IMR-90 (cell line): ENCODE results near the gene PRKCB. TPM values are rescaled to one million over a fixed set of nuclear protein-coding genes. Genes with fewer than 3 reads are reported as not detected.

Source experiments
- ATAC-seq: fragments of 200-7000 bp; cut with Tn5 transposase; 2 replicates; pipeline ENCODE4 v1.9.1; 2020; ENCODE audit warnings: low read depth, mild to moderate bottlenecking, moderate library complexity
- BruUV-seq: library from RNA; stranded (reverse); fragments of 400-500 nt; replicated peaks from 2 replicates; lab custom pipeline; 2021; lab: Mats Ljungman, UMichigan
- CTCF ChIA-PET: fragments of 300-600 bp; formaldehyde crosslinking; extraction: SDS; loops from one replicate; lab custom pipeline; 2021; ENCODE audit warnings: antibody characterized with exemption; lab: Yijun Ruan, JAX
- POLR2A ChIA-PET: fragments of 300-600 bp; sonication (Branson Sonifier 250); formaldehyde crosslinking; loops from one replicate; lab custom pipeline; 2022; ENCODE audit warnings: antibody characterized with exemption; ENCODE audit not compliant: unreplicated experiment; lab: Charles Lee
- DNase-seq: peaks from one replicate; pipeline ENCODE4 v3.0.0; 2013
- H2AFZ ChIP-seq: replicated peaks from 2 replicates; pipeline ENCODE3; 2013; ENCODE audit warnings: low read length, mild to moderate bottlenecking; ENCODE audit not compliant: poor library complexity
- H2AK5ac ChIP-seq: 2 replicates; pipeline ENCODE4 v1.6.1; 2013; ENCODE audit warnings: low read depth, low read length, inconsistent platforms
- H2AK9ac ChIP-seq: replicated peaks from 2 replicates; pipeline ENCODE3; 2013; ENCODE audit warnings: mild to moderate bottlenecking, low read depth, low read length, moderate library complexity; ENCODE audit not compliant: poor library complexity
- H2BK120ac ChIP-seq: 2 replicates; pipeline ENCODE4 v1.6.1; 2013; ENCODE audit warnings: low read depth, low read length, inconsistent platforms
- H2BK15ac ChIP-seq: 3 replicates; pipeline ENCODE4 v1.6.1; 2013; ENCODE audit warnings: low read depth, low read length, inconsistent platforms
- H2BK20ac ChIP-seq: 2 replicates; pipeline ENCODE4 v1.6.1; 2013; ENCODE audit warnings: low read depth, mild to moderate bottlenecking, inconsistent platforms, low read length, moderate library complexity
- H2BK5ac ChIP-seq: 2 replicates; pipeline ENCODE4 v1.6.1; 2013; ENCODE audit warnings: mild to moderate bottlenecking, low read depth, low read length, inconsistent platforms; ENCODE audit not compliant: poor library complexity, severe bottlenecking
- H3K14ac ChIP-seq: replicated peaks from 2 replicates; pipeline ENCODE4 v1.6.1; 2013; ENCODE audit warnings: low read depth, low read length, inconsistent platforms
- H3K18ac ChIP-seq: 2 replicates; pipeline ENCODE4 v1.6.1; 2013; ENCODE audit warnings: low read depth, low read length, control low read depth
- H3K23ac ChIP-seq: 2 replicates; pipeline ENCODE4 v1.6.1; 2013; ENCODE audit warnings: low read depth, low read length, inconsistent platforms
- H3K27ac ChIP-seq: 2 replicates; pipeline ENCODE4 v1.5.1; 2013; ENCODE audit warnings: mild to moderate bottlenecking, control low read depth, low read length; ENCODE audit not compliant: insufficient read depth
- H3K27me3 ChIP-seq: 2 replicates; pipeline ENCODE4 v1.6.1; 2013; ENCODE audit warnings: low read length; ENCODE audit not compliant: control insufficient read depth, insufficient read depth
- H3K36me3 ChIP-seq: 2 replicates; pipeline ENCODE4 v1.6.1; 2013; ENCODE audit warnings: low read length, mixed read lengths; ENCODE audit not compliant: control insufficient read depth, insufficient read depth
- H3K4ac ChIP-seq: 2 replicates; pipeline ENCODE4 v1.6.1; 2013; ENCODE audit warnings: low read depth, low read length, inconsistent platforms
- H3K4me1 ChIP-seq: 2 replicates; pipeline ENCODE4 v1.6.1; 2013; ENCODE audit warnings: low read length, mixed read lengths; ENCODE audit not compliant: control insufficient read depth, insufficient read depth
- H3K4me2 ChIP-seq: 2 replicates; pipeline ENCODE4 v1.6.1; 2013; ENCODE audit warnings: low read depth, mild to moderate bottlenecking, control low read depth, low read length, moderate library complexity
- H3K4me3 ChIP-seq: 2 replicates; pipeline ENCODE4 v1.5.1; 2013; ENCODE audit warnings: low read depth, mild to moderate bottlenecking, control low read depth, low read length, moderate library complexity; ENCODE audit not compliant: insufficient read depth
- H3K56ac ChIP-seq: 2 replicates; pipeline ENCODE4 v1.6.1; 2013; ENCODE audit warnings: low read length, inconsistent platforms; ENCODE audit not compliant: insufficient read depth; ENCODE audit errors: extremely low read depth
- H3K79me1 ChIP-seq, 2 experiments: 2 replicates each; pipeline ENCODE4 v1.6.1; 2013; ENCODE audit warnings: low read length in 2 of 2, inconsistent platforms in 1 of 2, low read depth in 1 of 2
- H3K9ac ChIP-seq: 2 replicates; pipeline ENCODE4 v1.6.1; 2013; ENCODE audit warnings: low read depth, low read length, control low read depth
- H3K9me1 ChIP-seq: 2 replicates; pipeline ENCODE4 v1.6.1; 2013; ENCODE audit warnings: low read length, inconsistent platforms; ENCODE audit not compliant: insufficient read depth
- H3K9me3 ChIP-seq: 2 replicates; pipeline ENCODE4 v1.6.1; 2013; ENCODE audit warnings: low read length; ENCODE audit not compliant: control insufficient read depth, insufficient read depth
- H4K20me1 ChIP-seq: 2 replicates; pipeline ENCODE4 v1.6.1; 2013; ENCODE audit warnings: low read length, inconsistent platforms; ENCODE audit not compliant: insufficient read depth
- H4K5ac ChIP-seq: 2 replicates; pipeline ENCODE4 v1.6.1; 2013; ENCODE audit warnings: mild to moderate bottlenecking, low read depth, low read length, control low read depth
- H4K8ac ChIP-seq, 2 experiments: 2 replicates each; pipeline ENCODE4 v1.6.1; 2013; ENCODE audit warnings: low read depth in 2 of 2, low read length in 2 of 2, control low read depth in 1 of 2, inconsistent platforms in 1 of 2
- H4K91ac ChIP-seq: 2 replicates; pipeline ENCODE4 v1.6.1; 2013; ENCODE audit warnings: low read depth, low read length, inconsistent platforms; ENCODE audit not compliant: insufficient read depth
- BHLHE40 ChIP-seq: fragments of 150-350 bp; IDR thresholded peaks from 2 replicates; pipeline ENCODE4 v1.6.1; 2016; ENCODE audit warnings: mild to moderate bottlenecking, low read depth, low read length
- CHD1 ChIP-seq: IDR thresholded peaks from 2 replicates; pipeline ENCODE4 v1.6.1; 2012; ENCODE audit warnings: low read depth, low read length, improper control_type of control experiment
- CTCF ChIP-seq: conservative IDR thresholded peaks from 2 replicates; pipeline ENCODE4 v1.5.1; 2012; ENCODE audit warnings: mild to moderate bottlenecking, low read depth, low read length, improper control_type of control experiment
- FOS ChIP-seq: fragments of 150-350 bp; IDR thresholded peaks from 2 replicates; pipeline ENCODE4 v1.6.1; 2016; ENCODE audit warnings: low read depth, low read length
- MAFK ChIP-seq: IDR thresholded peaks from 2 replicates; pipeline ENCODE4 v1.6.1; 2012; ENCODE audit warnings: low read depth, low read length, improper control_type of control experiment
- MAZ ChIP-seq: IDR thresholded peaks from 2 replicates; pipeline ENCODE4 v1.6.1; 2012; ENCODE audit warnings: low read depth, mild to moderate bottlenecking, low read length, improper control_type of control experiment, moderate library complexity, borderline replicate concordance
- MXI1 ChIP-seq: IDR thresholded peaks from 2 replicates; pipeline ENCODE4 v1.6.1; 2012; ENCODE audit warnings: low read depth, mild to moderate bottlenecking, low read length, moderate library complexity, borderline replicate concordance
- NFE2L2 ChIP-seq: fragments of 150-350 bp; IDR thresholded peaks from 2 replicates; pipeline ENCODE4 v1.6.1; 2016; ENCODE audit warnings: low read depth, mild to moderate bottlenecking, low read length
- POLR2A ChIP-seq: IDR thresholded peaks from 2 replicates; pipeline ENCODE4 v1.6.1; 2012; ENCODE audit warnings: mild to moderate bottlenecking, low read depth, low read length
- RAD21 ChIP-seq: IDR thresholded peaks from 2 replicates; pipeline ENCODE4 v1.6.1; 2012; ENCODE audit warnings: low read length, improper control_type of control experiment
- RCOR1 ChIP-seq: IDR thresholded peaks from 2 replicates; pipeline ENCODE4 v1.6.1; 2012; ENCODE audit warnings: mild to moderate bottlenecking, low read length, improper control_type of control experiment; ENCODE audit not compliant: insufficient replicate concordance
- RFX5 ChIP-seq: IDR thresholded peaks from 2 replicates; pipeline ENCODE4 v1.8.0; 2012; ENCODE audit warnings: low read depth, mild to moderate bottlenecking, low read length, moderate library complexity
- SMC3 ChIP-seq: fragments of 150-350 bp; IDR thresholded peaks from 2 replicates; pipeline ENCODE4 v1.6.1; 2016; ENCODE audit warnings: low read depth, mild to moderate bottlenecking, antibody characterized with exemption, low read length, moderate library complexity
- USF2 ChIP-seq: fragments of 150-350 bp; IDR thresholded peaks from 2 replicates; pipeline ENCODE4 v1.6.1; 2017; ENCODE audit warnings: mild to moderate bottlenecking, antibody characterized with exemption, low read length, low read depth
- WGBS, 2 experiments: methylation state at CpG; one replicate each; pipeline versions ENCODE4 v1.1.5 to v1.1.7; 2013; ENCODE audit warnings: missing lambda C conversion rate in 2 of 2; ENCODE audit not compliant: insufficient read length in 1 of 2; ENCODE audit errors: extremely low coverage in 2 of 2; 5-methylcytosine and 5-hydroxymethylcytosine counted together
- dilution Hi-C: fragments of 300-500 bp; cut with HindIII; formaldehyde crosslinking; loops from one replicate; pipeline ENCODE4 v1.14.3; 2018; ENCODE audit warnings: low sequenced_read_pairs; ENCODE audit not compliant: unreplicated experiment
- in situ Hi-C: fragments of 300-500 bp; cut with MboI; formaldehyde crosslinking; loops from 3 replicates; pipeline ENCODE4 v1.14.3; 2019; ENCODE audit warnings: low sequenced_read_pairs, inconsistent platforms, mixed read lengths
- intact Hi-C: fragments of 100-400 bp; cut with micrococcal nuclease; formaldehyde crosslinking; loops from 2 replicates; pipeline ENCODE4 v1.10.0; 2022
- polyA plus RNA-seq, 3 experiments: library from polyadenylated mRNA; depleted of rRNA; stranded (reverse); fragments of >200 nt; gene quantifications; 2 replicates each; pipeline ENCODE4 v1.2.3, GENCODE V29; 2012; ENCODE audit warnings: low replicate concordance in 1 of 3
- total RNA-seq: library from RNA; depleted of rRNA; stranded (reverse); fragments of >200 nt; gene quantifications from 2 replicates; pipeline ENCODE4 v1.2.3, GENCODE V29; 2012
- TF ChIP-seq, protein P1 (sequence below): fragments of 150-350 bp; IDR thresholded peaks from 2 replicates; pipeline ENCODE4 v1.6.1; 2016; ENCODE audit warnings: low read depth, mild to moderate bottlenecking, low read length, moderate library complexity, borderline replicate concordance

Gene PRKCB
- total and polyA plus RNA-seq, 2 of the 4 experiments (the other 2 are of a cell fraction) = under 0.01 TPM; not detected in 1

DNA sequence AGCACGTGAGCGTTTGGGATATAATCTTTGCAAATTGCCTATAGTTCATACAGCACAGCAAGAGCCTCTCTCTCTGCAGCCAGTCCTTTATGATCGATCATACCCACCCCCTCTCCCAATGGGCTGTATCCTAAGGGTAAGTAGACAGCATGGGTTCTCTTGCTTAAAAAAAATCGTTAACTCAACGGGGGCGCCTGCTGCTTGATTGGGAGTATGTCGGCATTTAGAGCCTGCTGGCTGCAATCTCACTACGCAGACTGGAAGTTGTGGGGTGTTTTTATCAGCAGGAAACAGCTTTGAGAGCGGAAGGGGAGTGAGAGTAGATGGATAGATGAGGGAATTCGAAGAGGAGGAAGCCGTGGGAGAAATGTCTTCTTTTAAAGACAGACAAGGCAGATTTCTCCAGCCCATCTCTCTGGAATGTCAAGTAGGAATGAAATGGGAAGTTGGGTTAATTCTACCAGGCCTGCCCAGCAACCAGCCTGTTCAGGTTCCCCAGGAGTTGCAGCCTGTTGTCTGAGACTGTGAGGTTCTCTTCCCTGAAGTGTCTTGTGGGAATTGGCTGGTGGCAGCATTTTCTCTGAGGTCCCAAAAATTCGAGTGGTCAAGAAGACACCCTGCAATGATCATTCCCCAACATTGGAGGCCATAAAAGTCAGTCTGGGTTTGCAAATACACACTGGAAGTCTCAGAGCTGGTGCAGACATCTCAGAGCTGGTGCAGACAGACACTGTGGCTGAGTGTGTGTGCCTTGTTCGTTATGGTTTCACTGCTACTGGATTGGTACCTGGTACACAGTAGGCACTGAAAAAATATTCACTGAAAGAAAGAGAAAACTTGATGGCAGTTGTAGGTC lies 65.6 kb downstream of the PRKCB start:
- no peaks in the 10 kb centered on the region for H3K36me3 ChIP-seq
- no peaks in the 10 kb centered on the region for H3K27me3 ChIP-seq
- intact Hi-C loops (no loop called here), in situ Hi-C loops (no loop called here), dilution Hi-C loops (no loop called here)
- H3K9me3 ChIP-seq = no peaks in the 10 kb centered on the region
- H3K4ac ChIP-seq = no peak overlapping the region
- H3K79me1 ChIP-seq = no peaks in the 10 kb centered on the region
- no peak overlapping the region for H4K8ac ChIP-seq
- no peak overlapping the region for H3K18ac ChIP-seq
- H4K20me1 ChIP-seq = no peaks in the 10 kb centered on the region
- no peaks in the 10 kb centered on the region for H3K4me1 ChIP-seq
- no peaks in the 10 kb centered on the region for H3K9me1 ChIP-seq
- no peak overlapping the region for H2BK5ac ChIP-seq
- no peak overlapping the region for H4K5ac ChIP-seq
- no peak overlapping the region for H3K14ac ChIP-seq
- H3K9ac ChIP-seq = no peak overlapping the region
- TF ChIP-seq FOS (no peak), NFE2L2 (no peak), RFX5 (no peak), CHD1 (no peak), RCOR1 (no peak), MAFK (no peak), MXI1 (no peak), CTCF (no peak), USF2 (no peak), RAD21 (no peak), POLR2A (no peak), SMC3 (no peak), BHLHE40 (no peak), MAZ (no peak)
- TF ChIP-seq, protein P1, sequence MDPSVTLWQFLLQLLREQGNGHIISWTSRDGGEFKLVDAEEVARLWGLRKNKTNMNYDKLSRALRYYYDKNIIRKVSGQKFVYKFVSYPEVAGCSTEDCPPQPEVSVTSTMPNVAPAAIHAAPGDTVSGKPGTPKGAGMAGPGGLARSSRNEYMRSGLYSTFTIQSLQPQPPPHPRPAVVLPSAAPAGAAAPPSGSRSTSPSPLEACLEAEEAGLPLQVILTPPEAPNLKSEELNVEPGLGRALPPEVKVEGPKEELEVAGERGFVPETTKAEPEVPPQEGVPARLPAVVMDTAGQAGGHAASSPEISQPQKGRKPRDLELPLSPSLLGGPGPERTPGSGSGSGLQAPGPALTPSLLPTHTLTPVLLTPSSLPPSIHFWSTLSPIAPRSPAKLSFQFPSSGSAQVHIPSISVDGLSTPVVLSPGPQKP = no peak
- no peak overlapping the region for H3K4me2 ChIP-seq
- H3K56ac ChIP-seq = no peak overlapping the region
- H3K27ac ChIP-seq = no peak overlapping the region
- ChIA-PET CTCF (no interaction called here), POLR2A (no interaction called here)
- H2AK9ac ChIP-seq = no peak overlapping the region
- no peak overlapping the region for H2BK15ac ChIP-seq
- WGBS, 2 experiments = 0% methylated on average over 6 of the region's 13 CpGs; no CpG with 5 or more reads in 1 of the 2 experiments
- no peak overlapping the region for H2AK5ac ChIP-seq
- DNase-seq (no peak), ATAC-seq (no peak)
- no peak overlapping the region for H3K4me3 ChIP-seq
- no peak overlapping the region for H2AFZ ChIP-seq
- H3K23ac ChIP-seq = no peak overlapping the region
- no peak overlapping the region for H4K91ac ChIP-seq
- no peak overlapping the region for H2BK20ac ChIP-seq
- BruUV-seq = no TSS peak
- H2BK120ac ChIP-seq = no peak overlapping the region
